ENCODE results near the gene NDUFS1. TPM values are rescaled to one million over a fixed set of nuclear protein-coding genes. Genes with fewer than 3 reads are reported as not detected.

NDUFS1 gene
- polyA plus RNA-seq, 1 donor from 2014 or later = 113 TPM

- H3K27me3 ChIP-seq (ENCODE audit: insufficient read depth, low read depth, low read length) = no peaks in the 10 kb centered on the region
- no peaks in the 10 kb centered on the region for H3K79me2 ChIP-seq (replicated peaks; ENCODE audit: insufficient read depth, low read length)
- no peak overlapping the region for H3K9ac ChIP-seq (ENCODE audit: low read length)
- H3K9me2 ChIP-seq (ENCODE audit: insufficient read depth, low read length) = no peaks in the 10 kb centered on the region
- H3K27ac ChIP-seq (ENCODE audit: low read length) = no peak overlapping the region
- H4K20me1 ChIP-seq (ENCODE audit: insufficient read depth) = no peaks in the 10 kb centered on the region
- no peaks in the 10 kb centered on the region for H3K9me3 ChIP-seq (ENCODE audit: low read length)
- no peaks in the 10 kb centered on the region for H3F3A ChIP-seq (ENCODE audit: insufficient read depth, low read length, poor library complexity, severe bottlenecking)
- no peak overlapping the region for H3K4me2 ChIP-seq (ENCODE audit: low read length)
- H3K36me3 ChIP-seq (ENCODE audit: insufficient read depth, low read length) = no peaks in the 10 kb centered on the region
- no peak overlapping the region for H2AFZ ChIP-seq (ENCODE audit: low read depth, low read length)
- H3K4me3 ChIP-seq (ENCODE audit: low read length) = no peak overlapping the region
- no peak for TF ChIP-seq EP300 (conservative IDR thresholded peaks at IDR 0.05; ENCODE audit: poor library complexity, severe bottlenecking)
These were observed 62.4 kb downstream of the NDUFS1 start for GRCh38 chr2:206096876-206097275.

GRCh38 chr2:206095536-206096332 lies 63.5 kb downstream of the NDUFS1 start:
- Histone ChIP-seq H3K9me3 (ENCODE audit: low read length) (no peaks in the 10 kb centered on the region), H3K79me2 (replicated peaks; ENCODE audit: insufficient read depth, low read length) (no peaks in the 10 kb centered on the region), H3F3A (ENCODE audit: insufficient read depth, low read length, poor library complexity, severe bottlenecking) (no peaks in the 10 kb centered on the region), H3K4me2 (ENCODE audit: low read length) (no peak overlapping the region), H4K20me1 (ENCODE audit: insufficient read depth) (no peaks in the 10 kb centered on the region), H3K9me2 (ENCODE audit: insufficient read depth, low read length) (no peaks in the 10 kb centered on the region), H3K27ac (ENCODE audit: low read length) (no peak overlapping the region), H3K27me3 (ENCODE audit: insufficient read depth, low read depth, low read length) (no peaks in the 10 kb centered on the region), H3K4me3 (ENCODE audit: low read length) (no peak overlapping the region), H3K9ac (ENCODE audit: low read length) (no peak overlapping the region), H2AFZ (ENCODE audit: low read depth, low read length) (no peak overlapping the region), H3K36me3 (ENCODE audit: insufficient read depth, low read length) (no peaks in the 10 kb centered on the region)
- no peak for TF ChIP-seq EZH2 (IDR thresholded peaks at IDR 0.05; ENCODE audit: borderline replicate concordance, insufficient read depth, low read length, poor library complexity, severe bottlenecking)
- TF ChIP-seq POLR2AphosphoS5 (IDR thresholded peaks at IDR 0.05) = no peak
- no peak for TF ChIP-seq MXI1 (conservative IDR thresholded peaks at IDR 0.05; ENCODE audit: poor library complexity, severe bottlenecking)
- no peak for TF ChIP-seq EP300 (conservative IDR thresholded peaks at IDR 0.05; ENCODE audit: poor library complexity, severe bottlenecking)
- no peak for TF ChIP-seq TAF1 (IDR thresholded peaks at IDR 0.05; ENCODE audit: low read depth)
- no peak for TF ChIP-seq SMC3 (conservative IDR thresholded peaks at IDR 0.05; ENCODE audit: poor library complexity)
- TF ChIP-seq CTCF (IDR thresholded peaks at IDR 0.05; ENCODE audit: poor library complexity, severe bottlenecking) = no peak
- TF ChIP-seq RAD21 (conservative IDR thresholded peaks at IDR 0.05) = no peak
- no peak for TF ChIP-seq REST (IDR thresholded peaks at IDR 0.05; ENCODE audit: borderline replicate concordance)
